Stimulated activated CD8-positive, alpha-beta memory T cell treated with anti-CD3 and anti-CD28 coated beads, Interleukin-4, amount 100 ng/mL, for 4 hours (primary cell): ENCODE results near the gene MEIS2.

ENCODE experiments used
- DNase-seq, 2 donors: peaks; one replicate each; pipeline ENCODE4 v3.0.0-alpha.2; 2020; ENCODE audit warnings: low read depth in 2 of 2, low spot score in 1 of 2

Gene MEIS2

GRCh38 chr15:37098468-37099318, 1.7 kb downstream of the MEIS2 start:
- DNase-seq: no peak

GRCh38 chr15:37097144-37097919, 3.0 kb downstream of the MEIS2 start:
- no peak for DNase-seq

GRCh38 chr15:37096558-37097143, 3.7 kb downstream of the MEIS2 start:
- DNase-seq: no peak

- no peak for DNase-seq
Observed at GRCh38 chr15:37095770-37096557, 4.4 kb downstream of the MEIS2 start.

- DNase-seq: no peak
Observed at GRCh38 chr15:37094915-37095711, 5.2 kb downstream of the MEIS2 start.

- DNase-seq: no peak
Observed at GRCh38 chr15:37094333-37094914, 5.9 kb downstream of the MEIS2 start.

- no peak for DNase-seq
Observed at GRCh38 chr15:37093480-37094332, 6.6 kb downstream of the MEIS2 start.

- no peak for DNase-seq
Observed at GRCh38 chr15:37090543-37091175, 9.7 kb downstream of the MEIS2 start.

GRCh38 chr15:37088436-37088835, 11.9 kb downstream of the MEIS2 start:
- no peak for DNase-seq

GRCh38 chr15:37087131-37087588, 13.2 kb downstream of the MEIS2 start:
- no peak for DNase-seq

GRCh38 chr15:37086521-37086920, 13.8 kb downstream of the MEIS2 start:
- no peak for DNase-seq

- DNase-seq: no peak
Observed at GRCh38 chr15:37086120-37086519, 14.2 kb downstream of the MEIS2 start.

- no peak for DNase-seq
Observed at GRCh38 chr15:37084602-37085001, 15.7 kb downstream of the MEIS2 start.

GRCh38 chr15:37083610-37084009, 16.7 kb downstream of the MEIS2 start:
- DNase-seq: no peak

GRCh38 chr15:37081983-37082382, 18.4 kb downstream of the MEIS2 start:
- no peak for DNase-seq

- no peak for DNase-seq
Observed at GRCh38 chr15:37080261-37080921, 20.0 kb downstream of the MEIS2 start.

GRCh38 chr15:37079726-37080125, 20.6 kb downstream of the MEIS2 start:
- no peak for DNase-seq

- no peak for DNase-seq
Observed at GRCh38 chr15:37078566-37078965, 21.8 kb downstream of the MEIS2 start.
